VCaP (cell line): ENCODE measurements around the gene ADAM19.

Experiments used
- H3K27ac ChIP-seq: fragments of 450-650 bp; 2 replicates; pipeline ENCODE4 v1.5.1; 2017
- CTCF ChIP-seq: fragments of 450-650 bp; conservative IDR thresholded peaks from 2 replicates; pipeline ENCODE4 v1.5.1; 2017; ENCODE audit warnings: mild to moderate bottlenecking, moderate library complexity

ADAM19 gene

GRCh38 chr5:157516626-157517325 lies 58.8 kb downstream of the ADAM19 start:
- no peak overlapping the region for H3K27ac ChIP-seq
- no peak for TF ChIP-seq CTCF

DNA sequence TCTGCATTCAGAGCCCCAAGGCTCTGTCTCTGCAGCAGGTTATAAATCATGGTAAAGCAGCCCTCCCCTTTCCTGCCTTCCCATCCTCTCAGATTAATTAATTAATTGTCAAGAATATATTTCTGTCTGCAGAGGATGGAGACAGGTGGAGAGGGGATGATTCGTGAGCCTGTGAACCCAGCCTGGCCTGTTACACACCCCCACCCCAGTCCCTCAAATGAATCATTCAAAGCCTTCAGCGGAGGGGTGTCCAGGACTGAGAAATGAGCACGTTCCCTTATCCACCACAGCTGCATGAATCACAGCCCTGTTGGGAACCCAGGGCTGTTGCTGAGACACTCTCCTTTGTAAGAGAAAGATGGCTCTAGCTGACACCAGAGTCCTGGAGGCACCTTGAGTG lies 59.6 kb downstream of the ADAM19 start:
- H3K27ac ChIP-seq: no peak overlapping the region

GRCh38 chr5:157514974-157515373 lies 60.6 kb downstream of the ADAM19 start:
- TF ChIP-seq CTCF: no peak

More for the DNA sequence above, 59.6 kb downstream of the ADAM19 start:
- no peak for TF ChIP-seq CTCF

DNA sequence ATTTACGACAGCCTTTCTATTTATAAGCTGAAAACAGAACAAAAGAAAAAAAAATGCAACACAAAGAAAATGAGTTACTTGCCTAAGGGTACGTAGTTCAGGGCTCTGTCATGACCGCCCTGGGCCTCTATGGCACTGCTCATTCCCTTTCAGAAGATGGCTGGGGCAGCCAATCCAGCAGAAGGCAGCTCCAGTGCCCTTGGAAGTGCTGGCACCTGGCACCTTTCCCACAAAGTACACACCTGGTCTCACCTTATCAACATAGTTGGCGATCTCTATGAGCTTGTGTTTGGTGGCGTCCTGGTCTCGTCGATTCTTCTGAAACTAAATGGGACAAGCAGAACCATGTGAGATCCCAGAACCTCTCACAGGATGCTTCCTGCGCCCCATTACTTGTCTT lies 62.4 kb downstream of the ADAM19 start:
- no peak overlapping the region for H3K27ac ChIP-seq
- TF ChIP-seq CTCF: no peak

More at GRCh38 chr5:157514974-157515373, 60.6 kb downstream of the ADAM19 start:
- no peak overlapping the region for H3K27ac ChIP-seq

GRCh38 chr5:157511651-157512644 lies 63.6 kb downstream of the ADAM19 start:
- TF ChIP-seq CTCF: no peak
- H3K27ac ChIP-seq: no peak overlapping the region

DNA sequence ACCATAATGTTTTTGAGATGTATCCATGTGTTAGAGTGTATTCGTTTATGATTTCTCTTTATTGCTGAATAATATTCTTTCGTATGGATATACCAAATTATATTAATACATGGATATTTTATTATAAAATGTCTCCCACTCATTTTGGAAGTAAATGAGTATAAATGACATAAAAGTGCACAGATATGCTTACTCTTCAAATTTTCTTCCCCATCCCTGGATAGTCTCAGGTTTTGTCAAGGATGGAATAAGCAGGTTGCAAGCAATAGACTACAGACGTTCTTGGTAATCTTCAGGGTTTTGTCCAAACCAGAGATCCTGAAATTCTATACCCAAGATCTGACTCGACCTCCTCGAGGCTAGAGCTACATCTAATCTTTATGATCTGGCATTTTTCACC lies 64.9 kb downstream of the ADAM19 start:
- no peak overlapping the region for H3K27ac ChIP-seq
- TF ChIP-seq CTCF: no peak

DNA sequence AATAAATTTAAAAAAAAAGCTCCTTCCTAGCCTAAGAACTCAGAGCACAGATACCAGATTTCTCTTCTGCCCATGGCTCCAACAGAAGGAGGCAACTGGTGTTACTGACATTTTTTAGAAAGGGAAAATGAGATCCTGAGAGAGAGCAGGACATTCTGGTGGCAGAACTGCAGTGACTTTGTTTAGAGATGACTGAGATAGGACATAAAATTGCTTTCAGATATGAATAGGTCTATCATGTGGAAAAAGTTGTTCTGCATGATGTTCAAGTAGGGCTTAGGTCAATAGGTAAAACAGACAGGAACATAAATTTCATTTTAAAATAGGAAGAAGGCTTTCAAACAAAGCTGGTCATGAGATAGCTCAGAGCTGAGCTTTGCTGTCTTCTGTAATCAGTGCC lies 66.0 kb downstream of the ADAM19 start:
- TF ChIP-seq CTCF: no peak
- H3K27ac ChIP-seq: no peak overlapping the region
